Kidney epithelial cell (primary cell): ENCODE results near the gene ALOX15B. TPM values are rescaled to one million over a fixed set of nuclear protein-coding genes. Genes with fewer than 3 reads are reported as not detected.

Experiments used
- DNase-seq: peaks from one replicate; pipeline ENCODE4 v3.0.0-alpha.2; 2010; ENCODE audit warnings: low read depth
- H3K27me3 ChIP-seq: 2 replicates; pipeline ENCODE4 v1.6.0; 2011; ENCODE audit warnings: low read length; ENCODE audit not compliant: control insufficient read depth, insufficient read depth
- H3K36me3 ChIP-seq: 2 replicates; pipeline ENCODE4 v1.5.1; 2011; ENCODE audit warnings: low read length; ENCODE audit not compliant: control insufficient read depth, insufficient read depth
- H3K4me3 ChIP-seq: 2 replicates; pipeline ENCODE4 v1.5.1; 2011; ENCODE audit warnings: low read depth, mild to moderate bottlenecking, control low read depth, low read length
- CTCF ChIP-seq: IDR thresholded peaks from 2 replicates; pipeline ENCODE4 v1.5.1; 2011; ENCODE audit warnings: mild to moderate bottlenecking, moderate library complexity, low read length, control low read depth, inconsistent platforms; ENCODE audit not compliant: insufficient read depth, poor library complexity, severe bottlenecking
- total RNA-seq: library from RNA; depleted of rRNA; stranded (reverse); fragments of >200 nt; gene quantifications from 2 replicates; pipeline ENCODE4 v1.2.3, GENCODE V29; 2015

ALOX15B gene
- total RNA-seq, 1 donor from 2014 or later = 0.29 TPM

DNA sequence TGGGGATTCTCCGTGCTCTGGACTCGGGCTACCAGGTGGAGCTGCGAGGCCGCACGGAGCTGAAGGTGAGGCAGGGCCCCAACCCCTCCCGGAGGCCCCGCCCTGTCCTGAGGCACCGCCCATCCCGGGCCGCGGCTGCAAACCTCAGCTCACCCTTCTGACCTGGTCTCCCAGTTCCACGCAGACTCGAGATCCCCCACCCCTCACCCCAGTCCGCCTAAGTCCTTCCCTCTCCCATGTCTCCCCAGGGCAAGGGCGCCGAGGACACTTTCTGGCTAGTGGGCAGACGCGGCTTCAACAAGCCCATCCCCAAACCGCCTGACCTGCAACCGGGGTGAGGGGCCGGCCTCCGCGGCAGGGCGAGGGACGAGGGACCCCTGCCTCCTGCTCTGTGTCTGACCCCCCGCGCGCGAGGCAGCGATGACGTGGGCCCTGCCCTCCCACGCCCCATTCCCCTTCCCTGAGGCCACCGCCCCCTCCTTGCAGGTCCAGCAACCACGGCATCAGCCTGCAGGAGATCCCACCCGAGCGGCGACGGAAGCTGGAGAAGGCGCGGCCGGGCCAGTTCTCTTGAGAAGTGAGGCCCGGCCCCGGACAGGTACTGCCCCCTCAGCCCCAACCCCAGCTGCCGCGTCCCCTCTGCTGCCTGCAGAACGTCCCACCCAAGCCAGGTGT is 22.8 kb upstream of the ALOX15B start:
- Histone ChIP-seq H3K27me3 (peaks cover 19% of the 10 kb centered on the region), H3K4me3 (peak overlapping the region; percentile 39), H3K36me3 (no peaks in the 10 kb centered on the region)
- no peak for DNase-seq
- no peak for TF ChIP-seq CTCF

- peak overlapping the region; percentile 39 for H3K4me3 ChIP-seq
- peaks cover 19% of the 10 kb centered on the region for H3K27me3 ChIP-seq
- no peak for DNase-seq
- peak; percentile 90 for TF ChIP-seq CTCF
- no peaks in the 10 kb centered on the region for H3K36me3 ChIP-seq
Measured at GRCh38 chr17:8016632-8017424, 22.0 kb upstream of the ALOX15B start.

DNA sequence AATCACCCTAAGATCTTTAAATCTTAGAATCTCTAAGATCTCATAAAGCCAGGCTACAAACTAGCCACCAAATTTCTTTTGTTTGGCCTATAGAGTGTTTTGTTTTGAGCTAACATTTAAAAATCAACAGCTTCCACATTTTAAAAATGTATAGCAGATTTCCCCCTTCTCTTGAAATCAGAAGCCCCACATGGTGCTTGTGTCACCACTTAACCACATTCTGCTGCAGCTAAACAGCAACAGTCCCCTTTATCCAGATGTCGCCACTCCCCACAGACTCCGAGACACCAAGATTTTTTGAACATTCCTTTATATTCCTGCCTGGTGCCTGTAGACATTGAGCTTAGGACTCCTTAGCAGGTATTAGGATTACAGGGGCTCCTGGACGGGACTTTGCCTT is 20.4 kb upstream of the ALOX15B start:
- H3K36me3 ChIP-seq = no peaks in the 10 kb centered on the region
- peaks cover 15% of the 10 kb centered on the region for H3K27me3 ChIP-seq
- no peak for TF ChIP-seq CTCF
- no peak for DNase-seq
- no peak overlapping the region for H3K4me3 ChIP-seq

- Histone ChIP-seq H3K4me3 (no peak overlapping the region), H3K36me3 (no peaks in the 10 kb centered on the region), H3K27me3 (peaks cover 9% of the 10 kb centered on the region)
- no peak for DNase-seq
- no peak for TF ChIP-seq CTCF
Measured at GRCh38 chr17:8019166-8019565, 19.7 kb upstream of the ALOX15B start.

- no peak overlapping the region for H3K4me3 ChIP-seq
- no peak for DNase-seq
- no peak for TF ChIP-seq CTCF
- peaks cover 9% of the 10 kb centered on the region for H3K27me3 ChIP-seq
- H3K36me3 ChIP-seq = no peaks in the 10 kb centered on the region
Measured at GRCh38 chr17:8019665-8020650, 18.9 kb upstream of the ALOX15B start.
